Parathyroid adenoma (tissue), 2 donors: ENCODE results near the gene GRM2.

ENCODE experiments used
- H2AFZ ChIP-seq: fragments of 300-600 bp; sonication (generic); one replicate; pipeline ENCODE4 v1.7.0; 2017; ENCODE audit warnings: antibody characterized with exemption, mild to moderate bottlenecking
- H3K27ac ChIP-seq: fragments of 300-600 bp; sonication (generic); one replicate; pipeline ENCODE4 v1.7.0; 2017
- H3K27me3 ChIP-seq: fragments of 300-600 bp; sonication (generic); one replicate; pipeline ENCODE4 v1.7.0; 2017; ENCODE audit warnings: low read length; ENCODE audit not compliant: control insufficient read depth, insufficient read depth
- H3K36me3 ChIP-seq: fragments of 300-600 bp; sonication (generic); one replicate; pipeline ENCODE4 v1.7.0; 2017; ENCODE audit warnings: low read length; ENCODE audit not compliant: control insufficient read depth, insufficient read depth
- H3K4me1 ChIP-seq: fragments of 300-600 bp; sonication (generic); one replicate; pipeline ENCODE4 v1.7.0; 2017; ENCODE audit warnings: control low read depth
- H3K4me2 ChIP-seq: fragments of 300-600 bp; sonication (generic); one replicate; pipeline ENCODE4 v1.7.0; 2017; ENCODE audit warnings: low read length
- H3K4me3 ChIP-seq: fragments of 300-600 bp; sonication (generic); one replicate; pipeline ENCODE4 v1.7.0; 2017; ENCODE audit warnings: low read depth, low read length
- H3K79me2 ChIP-seq: fragments of 300-600 bp; sonication (generic); one replicate; pipeline ENCODE4 v1.7.0; 2017; ENCODE audit warnings: control low read depth
- H3K9ac ChIP-seq: fragments of 300-600 bp; sonication (generic); one replicate; pipeline ENCODE4 v1.7.0; 2017; ENCODE audit warnings: mild to moderate bottlenecking
- H3K9me3 ChIP-seq: fragments of 300-600 bp; sonication (generic); one replicate; pipeline ENCODE4 v1.7.0; 2017; ENCODE audit warnings: low read length; ENCODE audit not compliant: control insufficient read depth
- TF ChIP-seq, protein P1 (sequence below): fragments of 300-600 bp; sonication (generic); IDR thresholded peaks from one replicate; pipeline ENCODE4 v1.7.0; 2017; ENCODE audit warnings: antibody characterized with exemption, mild to moderate bottlenecking
- donor health status: primary hyperparathyroidism.

Gene GRM2

DNA sequence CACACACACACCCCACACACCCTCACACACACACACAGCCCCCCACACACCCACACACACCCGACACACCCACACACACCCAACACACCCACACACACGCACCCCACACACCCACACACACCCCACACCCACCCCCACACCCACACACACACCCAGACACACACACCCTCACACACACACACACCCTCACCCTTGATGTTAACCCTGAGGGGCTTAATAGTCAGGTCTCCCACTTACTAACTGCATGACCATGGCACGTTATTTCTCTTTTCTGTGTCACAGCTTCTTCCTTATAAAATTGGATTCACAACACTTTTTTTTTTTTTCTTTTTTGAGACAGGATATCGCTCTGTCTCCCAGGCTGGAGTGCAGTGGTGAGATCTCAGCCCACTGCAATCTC lies 2.8 kb downstream of the GRM2 start:
- Histone ChIP-seq H3K4me3 (no peak overlapping the region), H3K27ac (no peak overlapping the region), H3K79me2 (no peaks in the 10 kb centered on the region), H3K4me1 (peaks cover 4% of the 10 kb centered on the region), H2AFZ (no peak overlapping the region), H3K9me3 (no peaks in the 10 kb centered on the region), H3K36me3 (no peaks in the 10 kb centered on the region), H3K4me2 (no peak overlapping the region), H3K9ac (no peak overlapping the region), H3K27me3 (no peaks in the 10 kb centered on the region)
- TF ChIP-seq, protein P1, sequence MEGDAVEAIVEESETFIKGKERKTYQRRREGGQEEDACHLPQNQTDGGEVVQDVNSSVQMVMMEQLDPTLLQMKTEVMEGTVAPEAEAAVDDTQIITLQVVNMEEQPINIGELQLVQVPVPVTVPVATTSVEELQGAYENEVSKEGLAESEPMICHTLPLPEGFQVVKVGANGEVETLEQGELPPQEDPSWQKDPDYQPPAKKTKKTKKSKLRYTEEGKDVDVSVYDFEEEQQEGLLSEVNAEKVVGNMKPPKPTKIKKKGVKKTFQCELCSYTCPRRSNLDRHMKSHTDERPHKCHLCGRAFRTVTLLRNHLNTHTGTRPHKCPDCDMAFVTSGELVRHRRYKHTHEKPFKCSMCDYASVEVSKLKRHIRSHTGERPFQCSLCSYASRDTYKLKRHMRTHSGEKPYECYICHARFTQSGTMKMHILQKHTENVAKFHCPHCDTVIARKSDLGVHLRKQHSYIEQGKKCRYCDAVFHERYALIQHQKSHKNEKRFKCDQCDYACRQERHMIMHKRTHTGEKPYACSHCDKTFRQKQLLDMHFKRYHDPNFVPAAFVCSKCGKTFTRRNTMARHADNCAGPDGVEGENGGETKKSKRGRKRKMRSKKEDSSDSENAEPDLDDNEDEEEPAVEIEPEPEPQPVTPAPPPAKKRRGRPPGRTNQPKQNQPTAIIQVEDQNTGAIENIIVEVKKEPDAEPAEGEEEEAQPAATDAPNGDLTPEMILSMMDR, result no peak

DNA sequence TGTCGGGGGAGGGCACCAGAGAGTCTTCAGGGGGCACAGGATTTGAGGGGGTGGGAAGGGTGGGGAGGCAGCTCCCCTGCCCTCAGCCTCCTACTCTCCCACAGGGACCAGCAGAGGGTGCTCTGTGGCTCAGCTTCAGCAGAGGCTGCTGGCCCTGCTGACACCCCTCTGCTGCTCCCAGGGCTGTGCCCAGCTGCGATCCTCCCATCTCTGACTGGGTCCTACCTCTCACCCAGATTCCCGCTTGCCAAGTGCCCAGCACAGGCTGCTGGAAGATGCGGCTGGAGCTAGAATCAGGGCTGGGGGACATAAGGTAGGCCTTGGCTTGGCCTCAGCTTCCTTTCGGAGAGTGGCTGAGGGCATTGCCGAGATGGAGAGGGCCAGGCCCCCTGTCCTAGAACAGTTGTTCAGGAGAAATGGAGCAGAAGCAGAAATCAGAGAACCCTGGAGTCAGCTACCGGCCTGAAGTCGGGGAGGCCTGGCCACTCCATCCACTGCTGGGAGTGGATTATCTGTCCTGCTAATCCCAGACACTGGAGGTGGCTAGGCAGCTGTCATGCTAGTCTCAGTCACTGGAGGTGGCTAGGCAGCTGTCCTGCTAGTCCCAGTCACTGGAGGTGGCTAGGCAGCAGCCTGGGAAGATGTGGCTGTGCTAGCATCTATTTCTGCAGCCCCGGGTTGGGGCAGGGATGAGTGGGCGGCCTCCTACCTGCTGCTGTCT lies 3.9 kb downstream of the GRM2 start:
- H2AFZ ChIP-seq, result no peak overlapping the region
- H3K36me3 ChIP-seq, result no peaks in the 10 kb centered on the region
- H3K27ac ChIP-seq, result no peak overlapping the region
- H3K79me2 ChIP-seq, result no peaks in the 10 kb centered on the region
- H3K4me3 ChIP-seq, result no peak overlapping the region
- TF ChIP-seq, protein P1, result no peak
- no peak overlapping the region for H3K4me2 ChIP-seq
- H3K27me3 ChIP-seq, result no peaks in the 10 kb centered on the region
- H3K4me1 ChIP-seq, result peaks cover 4% of the 10 kb centered on the region
- H3K9ac ChIP-seq, result no peak overlapping the region
- H3K9me3 ChIP-seq, result no peaks in the 10 kb centered on the region

DNA sequence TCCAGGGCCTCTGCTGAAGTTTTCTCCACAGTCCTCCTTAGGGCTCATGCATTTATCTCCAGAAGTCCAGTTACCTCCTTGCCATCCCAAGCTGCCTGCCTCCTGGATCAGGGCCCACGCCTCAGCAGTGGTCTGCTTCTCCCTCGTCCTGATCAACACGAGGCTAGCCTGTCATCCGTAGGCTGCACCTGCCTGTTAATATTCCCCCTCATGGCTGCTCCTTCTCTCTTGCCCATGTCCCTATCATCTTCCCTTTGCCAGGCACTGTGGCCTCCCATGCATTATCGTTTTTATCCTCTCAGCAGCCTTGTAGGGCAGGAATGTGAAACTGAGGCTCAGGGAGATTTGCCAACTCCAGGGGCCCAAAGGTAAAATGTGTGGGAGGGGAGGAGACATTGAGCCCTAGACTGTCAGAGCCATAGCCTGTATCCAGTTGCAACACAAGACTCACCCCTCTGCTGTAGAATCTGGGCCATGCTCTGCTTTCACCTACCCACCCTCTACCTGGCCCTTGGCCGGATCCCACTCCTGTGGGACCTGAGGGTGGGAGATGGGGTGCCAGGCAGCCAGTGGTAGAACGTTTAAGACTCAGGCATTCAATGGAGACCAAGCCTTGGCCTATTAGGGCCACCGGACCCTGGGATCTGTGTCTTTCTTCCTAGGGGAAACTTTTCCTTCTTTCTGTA lies 4.6 kb downstream of the GRM2 start:
- H3K4me1 ChIP-seq, result peaks cover under 1% of the 10 kb centered on the region
- TF ChIP-seq, protein P1, result no peak
- no peak overlapping the region for H2AFZ ChIP-seq
- H3K4me2 ChIP-seq, result no peak overlapping the region
- H3K4me3 ChIP-seq, result no peak overlapping the region
- H3K27me3 ChIP-seq, result no peaks in the 10 kb centered on the region
- H3K27ac ChIP-seq, result no peak overlapping the region
- H3K9me3 ChIP-seq, result no peaks in the 10 kb centered on the region
- H3K79me2 ChIP-seq, result no peaks in the 10 kb centered on the region
- no peak overlapping the region for H3K9ac ChIP-seq
- H3K36me3 ChIP-seq, result no peaks in the 10 kb centered on the region

DNA sequence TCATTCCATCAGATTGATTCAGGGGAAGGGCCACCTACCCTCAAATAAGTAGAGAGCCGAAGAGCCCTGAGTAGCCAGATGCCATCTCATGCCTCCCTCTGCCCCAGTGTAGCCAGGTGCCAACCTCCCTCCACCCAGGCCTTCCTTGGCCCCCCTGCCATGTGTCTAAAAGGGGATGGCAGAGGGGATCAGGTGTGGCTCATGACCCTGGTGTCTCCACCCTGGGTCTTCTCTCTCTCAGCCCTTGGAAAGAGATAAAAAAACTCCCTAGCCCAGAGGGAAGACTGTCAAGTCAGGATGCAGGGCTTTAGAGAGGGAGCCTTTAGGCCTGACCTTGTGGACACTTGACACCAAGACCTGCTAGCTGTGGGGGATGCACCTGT lies 5.2 kb downstream of the GRM2 start:
- no peak overlapping the region for H3K27ac ChIP-seq
- no peak overlapping the region for H3K4me3 ChIP-seq
- H3K36me3 ChIP-seq, result no peaks in the 10 kb centered on the region
- no peaks in the 10 kb centered on the region for H3K79me2 ChIP-seq
- H3K4me2 ChIP-seq, result no peak overlapping the region
- H2AFZ ChIP-seq, result no peak overlapping the region
- no peaks in the 10 kb centered on the region for H3K9me3 ChIP-seq
- no peaks in the 10 kb centered on the region for H3K27me3 ChIP-seq
- TF ChIP-seq, protein P1, result no peak
- no peak overlapping the region for H3K9ac ChIP-seq
- no peaks in the 10 kb centered on the region for H3K4me1 ChIP-seq

DNA sequence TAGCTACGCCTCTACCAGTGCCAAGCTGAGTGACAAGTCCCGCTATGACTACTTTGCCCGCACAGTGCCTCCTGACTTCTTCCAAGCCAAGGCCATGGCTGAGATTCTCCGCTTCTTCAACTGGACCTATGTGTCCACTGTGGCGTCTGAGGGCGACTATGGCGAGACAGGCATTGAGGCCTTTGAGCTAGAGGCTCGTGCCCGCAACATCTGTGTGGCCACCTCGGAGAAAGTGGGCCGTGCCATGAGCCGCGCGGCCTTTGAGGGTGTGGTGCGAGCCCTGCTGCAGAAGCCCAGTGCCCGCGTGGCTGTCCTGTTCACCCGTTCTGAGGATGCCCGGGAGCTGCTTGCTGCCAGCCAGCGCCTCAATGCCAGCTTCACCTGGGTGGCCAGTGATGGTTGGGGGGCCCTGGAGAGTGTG lies 5.7 kb downstream of the GRM2 start:
- H2AFZ ChIP-seq, result no peak overlapping the region
- H3K4me3 ChIP-seq, result no peak overlapping the region
- H3K9ac ChIP-seq, result no peak overlapping the region
- H3K36me3 ChIP-seq, result no peaks in the 10 kb centered on the region
- H3K79me2 ChIP-seq, result no peaks in the 10 kb centered on the region
- no peak overlapping the region for H3K4me2 ChIP-seq
- TF ChIP-seq, protein P1, result no peak
- H3K27me3 ChIP-seq, result no peaks in the 10 kb centered on the region
- H3K9me3 ChIP-seq, result no peaks in the 10 kb centered on the region
- H3K27ac ChIP-seq, result no peak overlapping the region
- H3K4me1 ChIP-seq, result no peaks in the 10 kb centered on the region
